HG02798 (cell line): ENCODE data around the gene CRIP3.

Source experiments
- ATAC-seq: cut with Tn5 transposase; IDR thresholded peaks from one replicate; pipeline ENCODE4 v1.9.1; 2021; ENCODE audit warnings: mild to moderate bottlenecking; ENCODE audit not compliant: unreplicated experiment, poor library complexity

CRIP3 gene

DNA sequence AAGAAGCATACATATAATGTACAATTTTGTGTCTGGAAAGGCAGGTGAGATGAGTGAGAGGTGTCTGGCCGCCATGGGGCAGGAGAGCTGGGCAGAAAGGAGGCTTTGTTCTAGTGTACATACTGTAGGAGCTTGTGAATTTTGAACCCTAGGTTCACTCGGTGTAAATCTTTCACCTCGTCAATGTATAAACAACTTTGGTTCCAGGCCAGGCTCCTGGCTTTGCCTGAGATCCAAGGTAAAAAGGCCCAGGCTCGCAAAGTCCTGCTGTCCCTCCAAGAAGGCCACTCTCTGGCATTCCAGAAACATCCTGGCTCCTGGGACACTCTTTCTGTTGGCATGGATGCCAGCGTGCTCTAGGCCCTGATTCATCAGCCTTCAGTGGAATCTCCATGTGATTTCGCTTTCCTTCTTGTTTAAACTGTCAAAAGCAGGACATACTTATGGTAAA lies 17.7 kb downstream of the CRIP3 start:
- no peak for ATAC-seq

DNA sequence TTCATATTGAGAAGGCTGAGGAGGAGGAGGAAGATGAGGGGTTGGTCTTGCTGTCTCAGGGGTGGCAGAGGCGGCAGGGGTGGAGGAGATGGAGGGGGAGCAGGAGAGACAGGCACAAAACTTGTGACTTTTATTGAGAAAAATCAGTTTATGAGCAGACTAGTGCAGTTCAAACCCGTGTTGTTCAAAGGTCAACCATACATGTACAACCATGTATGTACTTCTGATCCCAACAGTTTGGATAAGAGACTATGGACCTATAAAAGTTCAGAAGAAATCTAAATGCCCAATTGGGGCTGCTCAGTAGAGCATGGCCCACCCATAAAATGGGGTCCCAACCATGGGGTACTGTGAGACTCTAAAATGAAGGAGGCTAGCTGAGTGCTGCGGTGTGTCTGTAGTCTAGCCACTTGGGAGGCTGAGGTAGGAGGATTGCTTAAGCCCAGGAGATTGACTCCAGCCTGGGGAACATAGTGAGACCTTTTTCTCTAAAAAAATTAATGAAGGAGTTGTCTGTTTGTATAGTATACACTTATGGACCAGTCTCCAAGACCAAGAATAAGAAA lies 18.2 kb downstream of the CRIP3 start:
- no peak for ATAC-seq

DNA sequence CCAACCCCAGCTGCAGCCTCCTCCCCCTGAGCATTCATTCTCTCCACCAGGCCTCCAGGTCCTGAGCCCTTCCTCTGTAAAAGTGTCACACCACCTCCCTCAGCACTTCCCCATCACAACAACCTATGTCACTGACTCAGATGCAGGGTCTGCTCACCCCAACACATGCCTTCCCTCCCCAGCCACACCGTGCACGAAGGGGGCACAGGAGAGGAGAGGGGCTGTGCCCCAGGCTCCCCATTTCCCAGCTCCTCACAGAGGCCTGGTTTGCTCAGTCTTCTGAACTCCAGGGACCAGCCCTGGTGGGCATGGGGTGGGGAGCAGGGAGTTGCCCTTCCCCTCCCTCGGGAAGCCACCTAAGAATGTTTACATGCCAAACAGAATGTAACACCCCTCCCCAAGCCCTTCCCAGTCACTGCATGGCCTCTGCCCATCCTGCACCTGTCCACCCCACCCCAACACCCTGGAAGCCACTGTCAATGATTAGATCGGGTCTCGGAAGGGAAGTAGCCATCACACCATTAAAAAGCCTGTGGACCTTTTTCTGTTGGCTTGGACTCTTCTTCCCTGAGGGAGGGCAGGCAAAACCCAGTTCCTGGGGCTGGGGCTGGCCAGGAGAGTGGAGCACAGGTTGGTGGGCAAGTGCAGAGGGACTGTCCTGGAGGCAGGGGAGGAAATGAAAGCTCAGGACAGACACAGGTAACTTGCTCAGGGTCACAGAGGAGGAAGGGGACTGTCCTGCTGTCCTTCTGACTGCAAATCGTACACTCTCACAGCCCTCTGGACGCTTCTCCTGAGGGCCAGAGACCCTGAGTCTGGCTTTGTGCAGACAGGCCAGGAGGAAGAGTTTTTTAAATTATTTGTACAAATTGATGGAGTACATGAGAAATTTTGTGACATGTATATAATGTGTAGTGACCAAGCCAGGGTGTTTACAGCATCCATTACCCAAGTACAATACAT lies 20.6 kb downstream of the CRIP3 start:
- ATAC-seq: no peak

DNA sequence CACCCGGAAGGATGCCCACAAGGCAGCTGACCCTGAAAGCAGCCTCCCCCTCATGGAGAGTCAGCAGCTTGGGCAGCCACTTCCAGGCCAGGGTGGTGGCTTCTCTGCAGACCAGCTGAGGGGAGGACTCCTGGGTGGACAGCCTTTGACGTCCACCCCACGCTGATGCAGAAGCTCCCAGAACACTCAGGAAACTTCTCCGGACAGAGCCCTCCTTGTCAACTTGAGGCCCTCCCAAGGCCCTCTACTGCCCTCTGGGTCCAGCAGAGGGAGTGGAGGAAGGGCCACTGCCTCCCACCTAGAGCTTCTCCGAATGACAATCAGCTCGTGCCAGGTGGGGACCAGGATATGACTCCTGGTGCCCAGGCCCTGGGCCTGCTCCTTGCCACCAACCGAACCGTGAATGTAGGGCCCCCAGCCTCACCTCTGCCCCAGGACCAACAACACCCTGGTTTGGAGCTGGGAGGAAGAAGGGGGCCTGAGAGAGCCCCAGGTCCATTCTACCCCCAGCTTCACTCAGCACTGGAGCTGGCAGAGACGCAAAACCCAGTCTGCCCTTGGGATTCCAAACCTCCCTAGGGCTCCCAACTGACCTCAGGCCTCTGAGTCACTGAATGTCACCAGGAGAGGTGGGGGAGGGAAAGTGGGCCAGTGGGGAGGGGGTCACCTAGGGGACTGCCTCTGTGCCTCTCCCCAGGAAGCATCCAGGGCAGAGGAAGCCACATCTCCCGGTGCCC lies 21.5 kb downstream of the CRIP3 start:
- no peak for ATAC-seq

DNA sequence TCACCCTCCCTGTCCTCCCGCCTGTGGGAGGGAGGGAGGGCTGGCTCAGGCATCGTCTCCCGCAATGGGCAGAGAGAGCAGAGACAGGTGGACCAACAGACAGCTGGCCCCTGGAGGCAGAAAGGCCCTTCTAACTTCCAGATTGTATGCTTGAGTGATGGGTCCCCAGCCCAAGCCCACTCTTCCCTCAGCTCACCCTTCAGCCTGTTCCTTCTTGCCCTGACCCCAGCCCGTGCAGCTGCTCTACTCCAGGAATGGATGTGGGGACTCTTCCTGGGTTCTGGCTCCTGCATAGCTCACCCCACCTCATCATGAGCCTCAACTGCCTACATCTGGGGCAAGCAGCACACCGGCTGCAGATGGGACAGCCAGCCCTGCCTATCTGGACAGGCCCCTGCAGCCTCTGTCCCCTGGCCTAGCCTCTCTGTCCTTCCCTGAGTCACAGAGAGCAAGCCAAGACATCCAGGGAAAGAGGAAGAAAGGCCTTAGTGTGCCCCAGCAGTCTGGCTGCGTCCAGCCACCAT lies 22.1 kb downstream of the CRIP3 start:
- ATAC-seq: no peak

DNA sequence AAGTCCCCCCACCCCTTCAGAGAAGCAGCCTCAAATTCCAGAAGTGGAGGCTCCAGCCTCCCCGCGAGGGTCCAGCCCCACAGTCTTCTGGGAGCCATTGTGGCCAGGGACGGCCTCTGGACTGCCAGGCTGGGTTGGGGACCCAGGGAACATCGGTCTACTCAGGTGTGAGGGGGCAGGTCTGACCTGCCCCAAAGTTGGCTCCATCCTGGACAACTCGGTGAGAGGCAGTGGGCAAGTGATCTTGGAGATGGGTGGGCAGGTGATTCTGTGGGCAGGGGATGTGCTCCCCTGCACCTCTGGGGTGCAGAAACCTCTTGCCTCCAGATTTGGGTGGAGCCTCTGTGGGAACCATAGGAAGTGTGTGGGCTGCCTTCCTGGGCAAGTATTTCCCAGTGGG lies 22.8 kb downstream of the CRIP3 start:
- no peak for ATAC-seq

DNA sequence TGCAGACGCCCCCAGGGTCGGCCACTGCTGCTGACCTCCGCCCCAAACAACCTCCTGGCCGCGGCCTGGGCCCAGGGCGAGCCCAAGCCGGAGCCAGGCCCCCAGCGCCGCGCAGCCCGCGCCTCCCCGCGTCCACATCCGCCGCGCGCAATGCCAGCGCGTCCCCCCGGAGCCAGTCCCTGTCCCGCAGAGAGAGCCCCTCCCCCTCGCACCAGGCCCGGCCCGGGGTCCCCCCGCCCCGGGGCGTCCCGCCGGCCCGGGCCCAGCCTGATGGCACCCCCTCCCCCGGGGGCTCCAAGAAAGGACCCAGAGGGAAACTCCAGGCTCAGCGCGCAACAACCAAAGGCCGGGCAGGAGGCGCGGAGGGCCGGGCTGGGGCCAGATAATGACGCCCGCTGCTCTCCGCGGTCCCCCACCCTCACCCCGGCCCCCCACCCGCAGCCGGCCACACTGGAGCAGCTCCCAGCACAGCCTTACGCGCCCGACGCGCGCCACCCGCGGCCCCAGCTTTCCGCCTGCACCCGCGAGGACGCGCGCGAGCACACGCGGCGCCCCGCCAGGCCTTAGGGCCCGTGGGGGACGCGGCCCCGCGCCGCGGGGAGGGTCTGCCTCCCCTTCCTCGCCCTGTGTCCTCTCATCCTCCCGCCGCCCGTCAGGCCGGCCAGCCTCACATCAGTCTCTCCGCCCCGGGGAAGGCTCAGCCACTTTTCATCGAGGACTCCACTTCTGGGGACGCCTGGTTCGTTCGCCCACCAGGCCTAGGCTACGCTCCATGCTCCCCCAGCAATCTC lies 23.4 kb downstream of the CRIP3 start:
- no peak for ATAC-seq

DNA sequence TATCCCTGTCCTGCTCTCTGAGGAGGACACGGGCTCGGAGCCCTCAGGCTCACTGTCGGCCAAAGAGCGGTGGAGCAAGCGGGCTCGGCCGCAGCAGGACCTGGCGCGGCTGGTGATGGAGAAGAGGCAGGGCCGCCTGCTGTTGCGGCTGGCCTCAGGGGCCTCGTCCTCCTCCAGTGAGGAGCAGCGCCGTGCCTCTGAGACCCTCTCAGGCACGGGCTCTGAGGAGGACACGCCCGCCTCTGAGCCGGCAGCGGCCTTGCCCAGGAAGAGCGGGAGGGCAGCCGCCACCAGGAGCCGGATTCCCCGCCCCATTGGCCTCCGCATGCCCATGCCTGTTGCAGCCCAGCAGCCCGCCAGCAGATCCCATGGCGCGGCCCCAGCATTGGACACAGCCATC lies 24.7 kb downstream of the CRIP3 start:
- no peak for ATAC-seq

DNA sequence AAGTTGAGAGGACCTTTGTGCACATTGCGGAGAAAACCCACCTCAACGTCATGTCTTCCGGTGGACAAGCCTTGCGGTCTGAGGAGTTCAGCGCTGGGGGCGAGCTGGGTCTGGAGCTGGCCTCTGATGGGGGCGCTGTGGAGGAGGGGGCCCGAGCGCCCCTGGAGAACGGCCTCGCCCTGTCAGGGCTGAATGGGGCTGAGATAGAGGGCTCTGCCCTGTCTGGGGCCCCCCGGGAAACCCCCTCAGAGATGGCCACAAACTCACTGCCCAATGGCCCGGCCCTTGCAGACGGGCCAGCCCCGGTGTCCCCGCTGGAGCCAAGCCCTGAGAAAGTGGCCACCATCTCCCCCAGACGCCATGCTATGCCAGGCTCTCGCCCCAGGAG lies 25.1 kb downstream of the CRIP3 start:
- ATAC-seq: no peak

DNA sequence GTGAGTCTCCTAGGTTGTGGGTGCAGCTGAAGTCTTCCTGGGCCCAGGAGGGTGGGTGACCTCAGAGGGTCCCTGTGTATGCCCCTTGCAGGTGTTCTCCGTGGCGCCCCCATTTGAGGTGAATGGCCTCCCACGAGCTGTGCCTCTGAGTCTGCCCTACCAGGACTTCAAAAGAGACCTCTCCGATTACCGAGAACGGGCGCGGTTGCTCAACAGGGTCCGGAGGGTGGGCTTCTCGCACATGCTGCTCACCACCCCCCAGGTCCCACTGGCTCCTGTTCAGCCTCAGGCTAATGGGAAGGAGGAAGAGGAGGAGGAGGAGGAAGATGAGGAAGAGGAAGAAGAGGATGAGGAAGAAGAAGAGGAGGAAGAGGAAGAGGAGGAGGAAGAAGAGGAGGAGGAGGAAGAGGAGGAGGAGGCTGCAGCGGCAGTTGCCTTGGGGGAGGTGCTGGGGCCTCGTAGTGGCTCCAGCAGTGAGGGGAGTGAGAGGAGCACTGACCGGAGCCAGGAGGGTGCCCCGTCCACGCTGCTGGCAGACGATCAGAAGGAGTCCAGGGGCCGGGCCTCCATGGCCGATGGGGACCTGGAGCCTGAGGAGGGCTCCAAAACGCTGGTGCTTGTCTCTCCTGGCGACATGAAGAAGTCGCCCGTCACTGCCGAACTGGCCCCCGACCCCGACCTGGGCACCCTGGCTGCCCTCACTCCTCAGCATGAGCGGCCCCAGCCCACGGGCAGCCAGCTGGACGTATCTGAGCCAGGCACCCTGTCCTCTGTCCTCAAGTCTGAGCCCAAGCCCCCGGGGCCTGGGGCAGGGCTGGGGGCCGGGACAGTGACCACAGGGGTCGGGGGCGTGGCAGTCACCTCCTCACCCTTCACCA lies 25.8 kb downstream of the CRIP3 start:
- ATAC-seq: no peak

DNA sequence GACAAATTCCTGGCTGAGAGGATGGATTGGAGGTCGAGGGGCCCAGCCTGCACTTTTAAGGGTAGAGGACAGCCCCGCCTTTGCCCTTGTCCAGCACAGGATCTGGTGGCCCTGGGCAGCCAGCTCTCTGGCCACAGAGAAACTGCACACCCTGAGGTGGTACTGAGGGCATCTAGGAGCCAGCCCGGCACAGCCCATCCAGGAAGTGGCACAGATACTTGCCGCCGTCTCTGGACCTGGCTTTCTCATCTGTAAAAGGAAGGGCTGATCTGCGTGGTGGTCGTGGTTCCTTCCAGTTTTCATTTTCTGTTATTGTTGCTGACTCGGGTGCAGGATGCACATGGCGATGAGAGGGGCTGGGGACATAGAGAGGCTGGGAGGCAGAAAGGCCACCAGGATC lies 26.6 kb downstream of the CRIP3 start:
- ATAC-seq: no peak

DNA sequence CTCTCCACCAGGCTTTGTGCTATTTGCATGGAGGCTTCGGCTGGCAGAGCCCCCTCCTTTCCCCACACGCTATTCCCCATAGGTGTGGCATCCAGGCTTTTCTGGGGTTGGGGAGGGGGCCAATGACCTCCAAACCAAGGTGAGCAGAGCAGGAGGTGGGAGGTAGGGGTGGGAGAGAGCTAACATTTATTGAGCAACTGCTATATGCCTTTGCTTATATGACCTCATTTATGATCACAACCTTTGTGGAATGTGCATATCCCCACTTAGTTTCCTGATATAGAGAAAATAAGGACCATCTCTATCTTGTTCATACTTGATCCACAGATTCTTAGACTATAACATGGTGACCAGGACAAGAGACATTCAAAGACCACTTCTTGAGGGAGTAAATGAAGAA lies 28.4 kb downstream of the CRIP3 start:
- ATAC-seq: no peak

DNA sequence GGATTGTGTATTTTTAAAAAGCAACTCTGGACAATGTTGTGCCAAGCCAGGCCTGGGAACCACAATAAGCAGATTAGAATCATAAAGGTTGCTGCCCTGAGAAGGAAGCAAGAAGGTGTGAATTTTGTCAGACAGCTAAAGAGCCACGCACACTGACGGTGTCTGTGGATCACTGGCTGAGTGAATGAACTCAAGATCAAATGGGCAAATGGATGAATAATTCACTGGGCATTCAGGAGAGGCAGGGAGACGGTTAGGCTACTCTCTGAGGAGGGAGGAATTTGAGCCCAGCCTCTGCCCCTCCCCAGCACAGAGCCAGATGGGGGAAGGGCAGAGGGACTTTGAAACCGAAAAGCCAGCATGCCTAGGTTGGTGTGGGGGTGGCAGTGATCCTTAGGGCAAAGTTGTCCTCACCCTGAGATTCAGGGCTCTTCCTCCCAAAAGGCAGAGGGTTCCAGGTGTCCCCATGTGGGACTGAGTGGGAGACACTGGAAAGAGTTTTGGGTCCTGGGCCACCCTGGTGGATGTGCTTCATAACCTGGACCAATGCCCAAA lies 30.0 kb downstream of the CRIP3 start:
- ATAC-seq: no peak

DNA sequence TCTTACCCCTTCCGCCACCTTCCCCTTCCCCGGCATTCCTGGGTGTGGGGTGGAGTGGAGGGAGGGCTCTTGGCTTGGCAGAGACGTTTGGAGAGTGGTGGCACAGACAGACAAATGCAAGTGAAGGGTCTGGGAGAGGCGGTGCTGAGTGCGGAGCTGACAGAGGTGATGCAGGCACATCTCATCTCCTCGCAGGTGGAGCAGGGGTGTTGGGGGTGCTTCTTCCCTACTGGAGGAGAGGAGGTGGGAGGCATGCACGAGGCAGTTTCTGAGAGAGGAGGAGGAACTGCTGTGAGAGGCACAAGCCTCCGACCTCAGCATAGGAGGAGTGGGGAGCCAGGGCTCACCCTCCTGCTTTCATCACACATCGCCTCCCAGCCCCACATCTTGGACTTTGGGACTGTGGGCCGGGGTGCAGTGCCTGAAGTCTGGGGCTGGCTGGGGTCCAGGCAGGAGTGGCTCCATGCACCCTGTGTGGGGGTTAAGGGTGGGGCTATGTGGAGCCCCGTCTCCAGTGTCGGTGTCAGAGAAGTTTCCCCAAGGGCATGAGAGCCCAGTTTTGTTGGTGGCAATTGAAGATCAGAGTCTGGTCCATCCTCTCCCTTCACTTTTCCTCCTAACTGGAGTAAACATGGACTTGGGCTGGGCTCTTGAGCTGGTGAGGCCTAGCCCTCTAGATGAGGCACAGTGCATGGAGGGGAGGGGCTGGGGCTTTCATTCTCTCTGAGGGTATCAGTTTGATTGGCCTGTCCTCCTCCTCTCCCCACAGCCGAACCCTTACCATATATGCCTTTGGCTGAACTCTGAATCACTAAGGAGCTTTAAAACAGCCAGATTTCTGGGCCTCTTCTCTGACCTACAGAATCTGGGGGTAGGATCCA lies 30.7 kb downstream of the CRIP3 start:
- no peak for ATAC-seq

DNA sequence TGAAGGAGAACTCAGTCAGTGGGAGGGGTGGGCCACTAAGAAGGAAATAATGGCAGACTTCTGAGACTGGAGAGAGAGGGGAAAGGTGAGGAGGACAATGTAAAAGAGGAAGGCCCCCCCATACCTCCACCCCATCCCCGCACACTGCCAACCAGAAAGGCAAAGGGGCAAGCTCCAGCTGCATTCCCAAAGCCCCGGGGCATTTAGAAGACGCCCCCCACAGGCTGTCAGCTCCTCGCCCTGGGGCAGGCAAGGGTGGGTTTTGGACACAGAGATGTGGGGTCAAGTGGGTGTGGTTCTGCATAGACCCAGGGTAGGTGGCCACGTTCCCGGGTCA lies 31.4 kb downstream of the CRIP3 start:
- no peak for ATAC-seq

DNA sequence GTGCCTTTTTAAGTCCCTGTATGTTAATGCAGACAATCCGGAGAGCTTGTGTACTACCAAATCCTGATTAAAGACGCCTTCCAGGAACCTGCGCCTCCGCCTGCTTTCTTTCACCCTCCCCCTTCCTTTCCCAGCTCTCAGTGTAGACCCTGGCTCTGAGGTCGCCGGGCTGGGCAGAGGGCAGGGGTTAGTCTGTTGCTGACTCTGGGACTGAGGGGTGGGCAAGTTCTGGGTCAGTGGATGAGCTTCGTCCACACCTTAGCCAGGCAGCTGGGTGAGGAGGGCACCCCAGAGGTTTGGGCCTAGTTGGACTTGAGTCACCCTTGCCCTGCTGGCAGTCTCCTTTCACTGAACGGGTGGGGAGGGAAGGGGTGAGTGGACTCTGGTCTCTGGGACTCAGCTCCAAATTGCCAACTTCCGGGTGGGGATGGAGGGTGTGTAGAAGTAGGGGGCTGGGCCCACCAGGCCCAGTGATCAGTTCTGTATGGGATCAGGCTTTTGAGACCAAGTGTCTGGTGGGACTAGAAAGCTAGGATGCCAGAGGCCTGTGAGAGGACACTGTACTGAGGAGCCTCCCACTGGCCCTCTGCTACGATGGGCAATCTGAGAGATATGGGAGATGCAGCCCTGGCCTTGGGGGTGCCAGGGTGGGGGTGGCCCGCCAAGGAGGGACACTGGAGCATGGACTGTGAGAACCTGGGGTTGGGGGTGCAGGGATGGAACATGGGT lies 31.9 kb downstream of the CRIP3 start:
- ATAC-seq: no peak

DNA sequence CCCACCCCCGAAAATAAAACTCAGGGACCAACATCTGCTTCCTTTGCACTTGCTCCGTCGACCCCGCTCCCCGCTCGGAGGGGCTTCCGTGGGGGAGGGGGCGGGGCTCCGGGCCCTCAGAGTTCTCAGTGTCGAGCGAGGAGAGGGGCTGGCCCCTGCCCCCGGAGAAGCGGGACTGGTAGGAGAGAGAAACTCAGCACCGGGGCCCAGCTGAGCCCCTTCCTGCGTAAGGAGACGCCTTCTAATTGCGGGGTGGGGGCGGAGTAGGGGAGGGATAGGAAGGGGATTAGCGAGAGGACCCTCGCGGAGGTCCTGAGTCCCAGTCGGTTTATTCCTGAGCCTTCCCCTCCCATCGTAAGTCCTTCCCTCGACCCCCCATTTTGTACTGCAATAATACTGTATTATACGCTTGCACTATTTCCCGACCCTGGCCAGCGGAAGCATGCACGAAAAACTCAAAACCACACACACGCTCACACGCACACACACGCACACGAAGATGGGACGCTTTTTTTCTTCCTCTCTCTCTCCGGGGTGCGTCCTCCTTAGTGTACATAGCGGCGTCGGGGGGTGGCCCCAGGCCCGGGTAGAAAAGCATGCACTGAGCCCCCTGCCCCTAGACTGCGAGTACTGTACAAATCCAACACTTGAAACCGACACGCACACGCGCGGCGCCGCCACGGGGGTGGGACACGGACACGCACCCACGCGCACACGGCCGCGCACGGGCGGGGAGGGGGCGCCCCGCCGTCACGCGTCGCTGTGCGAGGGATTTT lies 32.6 kb downstream of the CRIP3 start:
- ATAC-seq: no peak
